ENCODE results near the gene BHLHE23.
A peak's percentile ranks its signal among the peaks of the same experiment; 100 is the strongest.
"Not testable (repeated sequence)": the region's sequence is repeated elsewhere in the genome, so short reads cannot be mapped to it uniquely, and the experiment has no call there.

BHLHE23 gene

GRCh38 chr20:63043348-63044203 is 36.8 kb upstream of the BHLHE23 start:
- DNase-seq = no peak

GRCh38 chr20:63042448-63043071 is 35.8 kb upstream of the BHLHE23 start:
- DNase-seq = no peak

- DNase-seq = no peak
These were observed 35.0 kb upstream of the BHLHE23 start for GRCh38 chr20:63041776-63042175.

GRCh38 chr20:63037669-63038268 is 31.0 kb upstream of the BHLHE23 start:
- DNase-seq = no peak

- DNase-seq = no peak
These were observed 29.5 kb upstream of the BHLHE23 start for GRCh38 chr20:63036291-63036690.

- no peak for DNase-seq
These were observed 28.9 kb upstream of the BHLHE23 start for GRCh38 chr20:63035603-63036185.

GRCh38 chr20:63034710-63035602 is 28.2 kb upstream of the BHLHE23 start:
- DNase-seq = not testable (repeated sequence)

- no peak for DNase-seq
These were observed 27.3 kb upstream of the BHLHE23 start for GRCh38 chr20:63033794-63034709.

- DNase-seq = no peak
These were observed 26.4 kb upstream of the BHLHE23 start for GRCh38 chr20:63032861-63033793.

- DNase-seq = no peak
These were observed 25.4 kb upstream of the BHLHE23 start for GRCh38 chr20:63032026-63032800.

- DNase-seq = no peak
These were observed 24.7 kb upstream of the BHLHE23 start for GRCh38 chr20:63031251-63032014.

GRCh38 chr20:63029358-63030121 is 22.8 kb upstream of the BHLHE23 start:
- no peak for DNase-seq

- DNase-seq = no peak
These were observed 21.7 kb upstream of the BHLHE23 start for GRCh38 chr20:63028461-63028921.

- peak in 3 of 56 donors; percentile 16 to 29 (median 27) for DNase-seq
These were observed 21.2 kb upstream of the BHLHE23 start for GRCh38 chr20:63027922-63028389.

GRCh38 chr20:63027221-63027921 is 20.6 kb upstream of the BHLHE23 start:
- DNase-seq = no peak
